DMS 273 (cell line): Measurements from ENCODE around the gene OSBP.
"Not testable (repeated sequence)": the region's sequence is repeated elsewhere in the genome, so short reads cannot be mapped to it uniquely, and the experiment has no call there.

Experiments used
- DNase-seq: peaks from one replicate; lab custom pipeline; 2025; ENCODE audit not compliant: unreplicated experiment; lab: John Stamatoyannopoulos, UW

Gene OSBP

GRCh38 chr11:59615637-59616395, at the start of gene OSBP:
Gene OSBP, minus strand, starts transcription at chr11:59615774. Its CDS starts 110 bp downstream, at chr11:59615664.
- DNase-seq = peak; percentile 100

GRCh38 chr11:59660621-59661020, 45.0 kb upstream of the OSBP start:
- DNase-seq = no peak

GRCh38 chr11:59659981-59660380, 44.4 kb upstream of the OSBP start:
- DNase-seq = no peak

- no peak for DNase-seq
Measured at GRCh38 chr11:59658036-59658435, 42.5 kb upstream of the OSBP start.

- DNase-seq = no peak
Measured at GRCh38 chr11:59654893-59655292, 39.3 kb upstream of the OSBP start.

- no peak for DNase-seq
Measured at GRCh38 chr11:59647245-59647980, 31.8 kb upstream of the OSBP start.

- DNase-seq = no peak
Measured at GRCh38 chr11:59644528-59644927, 29.0 kb upstream of the OSBP start.

GRCh38 chr11:59643390-59643789, 27.8 kb upstream of the OSBP start:
- no peak for DNase-seq

GRCh38 chr11:59641156-59641555, 25.6 kb upstream of the OSBP start:
- DNase-seq = no peak

GRCh38 chr11:59630493-59630892, 14.9 kb upstream of the OSBP start:
- DNase-seq = no peak

GRCh38 chr11:59629996-59630395, 14.4 kb upstream of the OSBP start:
- no peak for DNase-seq

- DNase-seq = not testable (repeated sequence)
Measured at GRCh38 chr11:59626969-59627368, 11.4 kb upstream of the OSBP start.

- DNase-seq = no peak
Measured at GRCh38 chr11:59625703-59626102, 10.1 kb upstream of the OSBP start.

GRCh38 chr11:59617876-59618275, 2.3 kb upstream of the OSBP start:
- no peak for DNase-seq

- DNase-seq = no peak
Measured at GRCh38 chr11:59616396-59616982, 915 bp upstream of the OSBP start.

- peak; percentile 51 for DNase-seq
Measured at GRCh38 chr11:59615120-59615636, 396 bp downstream of the OSBP start.

GRCh38 chr11:59614277-59615119, 1.1 kb downstream of the OSBP start:
- DNase-seq = peak; percentile 36

GRCh38 chr11:59611570-59612565, 3.7 kb downstream of the OSBP start:
- DNase-seq = peak; percentile 84

GRCh38 chr11:59610289-59610688, 5.3 kb downstream of the OSBP start:
- no peak for DNase-seq
